Testis (tissue), 2 donors: Measurements from ENCODE around the gene KRT6C.

Experiments
- CTCF ChIP-seq, 3 experiments: fragments of 450-650 bp in 2 of 3; fragments of 200-600 bp in 1 of 3; sonication (generic) in 1 of 3; IDR thresholded peaks; one replicate each; pipeline ENCODE4 v1.5.1; 2016 to 2019; ENCODE audit warnings: antibody characterized with exemption in 3 of 3, mild to moderate bottlenecking in 2 of 3, moderate library complexity in 1 of 3
- POLR2A ChIP-seq: fragments of 450-650 bp; IDR thresholded peaks from one replicate; pipeline ENCODE4 v1.6.1; 2017; ENCODE audit warnings: antibody characterized with exemption, mild to moderate bottlenecking, moderate library complexity

GRCh38 chr12:52502877-52503276 is 29.3 kb upstream of the KRT6C start:
- TF ChIP-seq CTCF (IDR thresholded peaks at IDR 0.05) (no peak), POLR2A (no peak)
